ENCODE data around the gene LRRC30. TPM values are rescaled to one million over a fixed set of nuclear protein-coding genes. Genes with fewer than 3 reads are reported as not detected.
"Not testable (repeated sequence)": the region's sequence is repeated elsewhere in the genome, so short reads cannot be mapped to it uniquely, and the experiment has no call there.

The LRRC30 gene
- total RNA-seq, result 0.69 TPM

DNA sequence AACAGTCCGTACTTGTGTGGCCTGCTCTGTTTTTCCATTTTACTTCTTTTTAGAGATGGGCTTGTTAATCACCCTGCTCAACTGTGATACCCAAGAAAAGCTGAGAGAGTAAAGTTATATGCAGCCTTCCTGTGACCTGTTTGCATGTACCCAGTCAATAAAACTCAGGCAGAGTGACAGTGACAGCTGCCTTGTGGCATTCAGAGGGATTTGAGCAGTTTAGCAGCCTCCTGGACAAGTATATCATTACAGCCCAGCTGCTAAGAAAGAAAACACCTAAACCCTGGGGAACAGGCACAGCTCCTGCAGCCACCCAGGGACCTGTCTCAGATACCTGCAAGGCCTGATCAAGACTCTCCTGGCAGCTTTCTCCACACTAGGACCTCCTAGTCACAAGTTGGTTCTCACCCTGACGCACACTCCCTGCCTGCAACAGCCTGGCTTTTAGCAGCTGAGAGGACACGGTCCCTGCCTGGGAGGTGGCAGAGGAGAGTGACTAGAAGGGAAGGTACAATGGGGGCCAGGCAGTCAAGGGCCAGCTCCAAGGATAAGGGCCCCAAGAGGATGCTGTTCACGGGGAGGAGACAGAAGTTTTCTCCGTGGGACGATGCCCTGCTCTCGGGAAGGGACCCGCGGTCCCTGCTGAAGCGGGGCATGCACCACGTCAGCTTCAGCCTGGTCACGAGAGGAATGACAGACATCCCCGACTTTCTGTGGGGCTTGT is at the start of gene LRRC30:
Gene LRRC30 (plus strand): TSS at position 464 of the 724 bp plus-strand sequence. CDS start 50 bp downstream, at position 514.
- no peak for DNase-seq

DNA sequence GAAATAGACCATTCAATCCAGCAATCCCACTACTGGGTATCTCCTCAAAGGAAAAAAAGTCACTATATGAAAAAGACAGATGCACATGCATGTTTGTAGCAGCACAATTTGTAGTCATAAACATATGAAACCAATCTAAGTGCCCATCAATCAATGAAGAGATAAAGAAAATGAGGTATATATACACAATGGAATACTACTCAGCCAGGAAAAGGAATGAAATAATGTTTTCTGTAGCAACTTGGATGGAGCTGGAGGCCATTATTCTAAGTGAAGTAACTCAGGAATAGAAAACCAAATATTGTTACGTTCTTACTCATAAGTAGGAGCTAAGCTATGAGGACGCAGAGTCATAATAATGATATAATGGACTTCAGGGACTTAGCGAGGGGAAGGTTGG is 45.2 kb upstream of the LRRC30 start:
- DNase-seq, result no peak

DNA sequence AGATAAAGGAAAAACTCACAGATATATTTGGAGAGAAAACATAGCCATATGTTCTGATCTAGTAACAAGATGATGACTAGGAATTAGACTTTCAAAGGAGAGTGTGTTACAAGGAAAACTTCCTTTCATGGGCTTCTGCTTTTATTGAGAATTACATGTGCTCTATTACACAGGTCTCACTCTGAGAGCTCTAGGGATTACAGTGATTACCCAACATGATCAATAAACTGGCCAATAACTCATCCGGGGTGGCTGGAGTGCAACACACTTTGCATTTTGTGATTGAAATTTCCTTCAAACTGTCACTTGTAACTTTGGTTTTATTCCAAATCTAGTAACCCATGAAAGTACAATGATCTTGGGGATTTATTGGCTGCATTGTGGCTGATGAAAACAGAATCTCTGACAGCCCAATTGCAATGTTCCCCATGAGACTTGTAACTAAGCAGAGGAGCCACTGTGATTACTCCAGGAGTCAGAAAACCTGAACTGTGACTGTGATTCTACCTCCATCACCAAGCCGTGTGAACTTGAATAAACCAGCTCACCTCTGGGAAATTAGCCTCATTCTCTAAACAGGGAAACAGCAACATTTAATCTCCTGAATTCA is 40.2 kb upstream of the LRRC30 start:
- DNase-seq, result no peak

DNA sequence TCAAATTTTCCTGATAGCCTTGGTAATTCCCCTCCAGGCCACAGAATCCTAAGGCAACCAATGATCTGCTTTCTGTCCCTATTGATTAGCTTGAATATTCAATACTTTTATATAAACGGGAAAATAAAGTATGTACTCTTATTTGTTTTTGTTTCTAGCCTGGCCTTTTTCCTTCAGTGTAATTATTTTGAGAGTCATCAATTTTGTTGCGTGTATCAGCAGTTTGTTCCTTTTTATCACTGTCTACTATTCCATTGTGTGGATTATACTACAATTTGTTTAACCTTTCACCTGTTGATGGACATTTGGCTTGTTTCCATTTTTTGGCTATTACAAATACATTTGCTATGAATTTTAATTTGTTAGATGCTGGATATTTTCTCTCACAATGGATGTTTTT is 39.2 kb upstream of the LRRC30 start:
- DNase-seq, result no peak

DNA sequence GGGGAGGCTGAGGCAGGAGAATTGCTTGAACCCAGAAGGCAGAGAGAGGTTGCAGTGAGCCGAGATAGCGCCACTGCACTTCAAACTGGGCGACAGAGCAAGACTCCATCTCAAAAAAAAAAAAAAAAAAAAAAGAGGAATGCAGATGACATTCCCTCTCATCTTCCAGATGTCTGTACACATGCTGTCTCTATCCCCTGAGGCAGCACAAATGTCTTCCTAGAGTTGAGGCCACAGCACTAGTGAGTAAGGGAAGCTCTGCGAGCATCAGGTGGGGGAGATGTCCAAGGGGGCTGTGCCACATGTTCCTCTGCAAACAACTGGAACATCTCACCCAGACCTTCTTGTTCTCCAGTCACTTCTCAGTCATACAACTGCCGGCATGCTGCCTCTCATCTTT is 35.6 kb upstream of the LRRC30 start:
- DNase-seq, result no peak

DNA sequence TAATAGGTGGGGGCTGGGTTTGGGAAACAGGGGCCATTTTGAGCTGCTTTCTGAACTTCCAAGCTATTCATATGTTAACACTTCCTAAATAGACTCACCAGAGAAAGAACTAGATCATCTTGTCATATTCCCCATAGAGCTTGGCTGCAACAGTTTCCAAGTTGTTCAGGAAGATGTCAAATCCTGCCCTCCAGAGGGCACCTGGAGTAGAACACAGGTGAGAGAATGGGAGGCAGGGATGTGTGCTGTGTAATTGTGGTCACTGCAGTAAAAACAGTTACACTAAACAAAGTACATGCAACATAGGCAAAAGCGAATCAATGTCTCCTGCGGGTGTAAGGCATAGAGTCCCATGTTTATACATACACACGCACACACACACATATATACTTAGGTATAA is 34.5 kb upstream of the LRRC30 start:
- DNase-seq, result no peak

DNA sequence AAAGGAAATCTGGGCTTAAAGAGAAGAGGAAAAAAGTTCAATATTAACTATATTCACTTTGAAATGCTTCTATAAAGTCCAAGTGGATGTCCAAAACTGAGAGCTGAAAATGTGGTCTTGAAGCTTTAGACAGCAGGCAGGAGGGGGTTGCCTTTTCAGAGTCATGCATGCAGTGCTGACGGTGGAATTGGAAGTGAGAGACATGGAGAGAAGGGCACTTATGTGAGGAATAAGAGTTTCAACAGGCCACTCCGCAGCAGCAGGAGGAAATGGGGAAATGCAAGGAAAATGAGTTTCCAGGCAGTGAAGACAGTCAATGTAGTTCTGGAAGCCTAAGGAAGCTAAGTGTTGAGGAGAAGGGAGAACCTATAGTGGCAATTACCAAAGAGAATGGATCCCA is 33.0 kb upstream of the LRRC30 start:
- no peak for DNase-seq

DNA sequence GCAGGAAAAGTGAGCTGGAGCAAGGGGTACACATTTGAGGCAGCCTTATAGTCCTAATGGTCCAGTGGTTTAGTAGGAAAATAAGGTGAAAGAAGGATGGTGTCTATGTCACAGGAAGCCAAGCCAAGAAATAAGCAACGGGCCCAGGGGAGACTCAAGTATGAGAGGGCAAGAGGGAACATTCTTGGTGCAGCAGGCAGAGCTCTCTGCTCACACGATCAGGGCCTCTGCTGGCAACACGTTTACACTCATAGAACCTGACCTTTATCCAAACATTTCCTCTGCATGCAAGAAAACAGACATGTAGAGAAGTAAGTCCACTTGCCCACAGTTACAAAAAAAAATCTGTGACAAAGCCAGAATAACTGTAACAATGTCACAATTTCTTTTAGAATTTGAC is 32.6 kb upstream of the LRRC30 start:
- no peak for DNase-seq

DNA sequence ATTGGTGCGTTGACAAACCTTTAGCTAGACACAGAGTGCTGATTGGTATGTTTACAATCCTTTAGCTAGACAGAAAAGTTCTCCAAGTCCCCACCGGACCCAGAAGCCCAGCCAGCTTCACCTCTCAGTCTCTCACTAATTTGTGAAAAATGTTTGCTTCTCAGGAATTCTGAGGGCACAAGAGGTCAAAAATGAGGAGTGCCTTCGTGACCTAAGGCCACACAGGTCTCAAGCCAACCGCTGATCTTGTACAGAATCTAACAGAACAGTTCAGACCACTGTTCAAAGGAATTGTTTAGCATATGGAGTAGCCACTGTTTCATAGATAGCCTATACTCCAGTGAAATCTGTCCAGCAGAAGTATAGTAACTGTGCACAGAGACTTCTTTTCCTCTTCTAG is 29.8 kb upstream of the LRRC30 start:
- no peak for DNase-seq

DNA sequence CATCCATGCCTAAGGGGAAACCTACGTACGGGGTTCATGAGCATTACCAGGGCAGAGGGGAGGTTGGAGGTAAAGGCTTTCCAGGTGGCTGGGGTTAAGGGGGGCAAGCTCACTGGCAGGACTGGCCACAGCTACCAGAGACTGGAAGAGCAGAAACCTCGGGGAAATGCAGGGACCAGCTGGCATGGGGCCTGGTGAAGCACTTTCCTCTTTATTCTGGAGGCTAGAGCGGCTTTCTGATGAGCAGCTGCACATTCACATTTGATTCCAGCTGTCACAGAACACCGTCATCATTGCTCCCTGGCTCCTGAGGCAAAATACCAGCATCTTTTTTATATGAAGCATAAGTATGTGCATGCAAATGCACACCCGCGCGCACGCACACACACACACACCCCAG is 28.7 kb upstream of the LRRC30 start:
- no peak for DNase-seq

DNA sequence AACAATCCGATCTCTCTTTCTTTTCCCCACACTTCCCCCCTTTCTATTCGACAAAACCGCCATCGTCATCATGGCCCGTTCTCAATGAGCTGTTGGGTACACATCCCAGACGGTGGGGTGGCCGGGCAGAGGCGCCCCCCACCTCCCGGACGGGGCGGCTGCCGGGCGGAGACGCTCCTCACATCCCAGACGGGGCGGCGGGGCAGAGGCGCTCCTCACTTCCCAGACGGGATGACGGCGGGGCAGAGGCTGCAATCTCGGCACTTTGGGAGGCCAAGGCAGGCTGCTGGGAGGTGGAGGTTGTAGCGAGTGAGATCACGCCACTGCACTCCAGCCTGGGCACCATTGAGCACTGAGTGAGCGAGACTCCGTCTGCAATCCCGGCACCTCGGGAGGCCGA is 27.3 kb upstream of the LRRC30 start:
- not testable (repeated sequence) for DNase-seq

DNA sequence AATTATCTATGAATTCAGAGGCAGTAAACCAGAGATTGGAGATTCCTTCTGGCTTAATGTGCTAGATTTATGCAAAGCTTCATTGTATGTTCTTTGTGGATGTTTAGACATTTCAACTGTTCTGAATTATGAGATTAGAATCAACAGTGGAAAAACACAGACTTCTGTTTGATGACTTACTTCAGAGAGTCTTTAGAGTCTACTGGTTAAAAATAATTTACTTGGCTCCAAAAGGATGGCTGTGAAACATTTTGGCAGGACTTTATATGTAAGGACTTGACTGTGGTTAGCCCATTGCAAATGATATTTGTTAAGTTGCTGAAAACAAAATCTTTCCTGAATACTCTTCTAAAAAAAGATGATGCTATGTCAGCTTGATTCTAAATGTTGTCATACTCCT is 25.5 kb upstream of the LRRC30 start:
- DNase-seq, result peak; percentile 36

DNA sequence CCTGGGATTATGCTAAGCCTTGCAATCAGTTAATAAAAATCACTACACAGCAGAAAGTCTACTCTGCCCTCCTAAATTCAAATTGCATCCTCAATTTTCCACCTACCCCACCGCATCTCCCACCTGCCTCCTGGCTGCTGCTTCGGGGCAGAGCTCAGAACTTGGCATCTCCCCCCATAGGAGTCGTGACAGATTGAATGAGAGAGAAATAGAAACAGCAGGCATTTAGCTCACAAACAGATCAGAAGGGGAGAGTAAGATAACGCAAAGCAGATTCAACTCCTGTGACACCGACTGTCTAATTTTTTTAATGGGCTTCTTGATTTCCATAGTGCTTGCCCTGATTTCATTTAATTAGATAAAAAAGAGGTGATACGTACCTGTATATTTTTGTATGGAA is 24.7 kb upstream of the LRRC30 start:
- no peak for DNase-seq

DNA sequence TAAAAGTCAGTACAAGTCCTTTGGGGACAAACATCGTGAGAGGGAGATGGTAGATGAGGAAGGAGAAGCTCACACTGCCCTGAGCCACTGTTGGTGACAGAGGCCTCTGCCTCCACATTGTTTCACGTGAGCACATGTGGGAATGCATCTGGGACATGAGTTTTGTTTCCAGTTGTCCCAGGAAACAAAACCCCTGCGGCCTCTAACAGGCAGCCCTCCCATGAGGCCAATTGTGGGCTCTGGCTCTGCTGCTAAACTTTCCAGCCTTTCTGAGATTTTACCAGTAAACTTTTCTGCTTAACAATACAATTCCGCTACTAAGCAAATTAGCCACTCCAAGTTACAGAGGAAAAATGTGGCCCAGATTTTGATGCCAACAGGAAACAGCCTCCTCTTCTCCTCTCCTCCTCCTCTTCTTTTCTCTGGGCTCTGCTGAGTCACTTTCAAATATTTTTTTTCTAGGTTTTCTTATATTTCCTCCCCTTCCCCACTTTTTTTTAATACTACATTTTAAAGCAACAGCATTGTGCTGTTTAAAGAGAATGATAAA is 23.4 kb upstream of the LRRC30 start:
- DNase-seq, result no peak

DNA sequence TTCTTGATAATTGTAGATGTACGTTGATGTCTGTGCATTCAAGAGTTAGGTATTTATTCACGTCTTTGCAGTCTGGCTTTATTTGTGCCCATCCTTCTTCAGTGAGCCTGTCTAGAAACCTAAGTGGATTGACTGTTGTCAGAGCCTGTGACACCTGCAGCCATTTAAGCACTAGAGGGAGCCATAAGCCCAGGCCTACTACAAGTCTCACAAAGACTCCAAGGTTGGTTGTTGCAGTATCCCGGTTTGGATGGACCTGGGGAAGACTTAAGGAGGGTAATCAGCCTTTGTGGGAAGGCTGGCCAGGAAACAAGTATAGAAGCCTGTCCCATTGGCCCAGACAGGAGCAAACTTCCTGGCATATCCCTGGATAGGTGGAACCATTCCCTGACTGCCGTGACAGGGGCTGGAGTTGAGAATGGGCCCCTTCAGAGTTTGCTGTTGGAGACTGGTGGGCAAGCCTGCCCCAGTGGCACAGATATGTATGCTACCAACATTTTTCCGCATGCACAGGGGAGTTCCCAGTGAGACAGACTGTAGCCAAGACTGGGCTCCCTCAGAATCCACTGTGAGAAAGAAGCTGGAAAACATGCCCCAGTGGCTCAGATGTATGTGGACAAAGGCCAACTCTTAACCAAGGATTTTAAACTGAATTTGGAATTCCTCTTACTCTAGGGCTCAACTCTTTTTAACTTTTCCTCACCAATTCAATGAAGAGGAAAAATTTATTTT is 9.3 kb upstream of the LRRC30 start:
- DNase-seq, result peak; percentile 34

DNA sequence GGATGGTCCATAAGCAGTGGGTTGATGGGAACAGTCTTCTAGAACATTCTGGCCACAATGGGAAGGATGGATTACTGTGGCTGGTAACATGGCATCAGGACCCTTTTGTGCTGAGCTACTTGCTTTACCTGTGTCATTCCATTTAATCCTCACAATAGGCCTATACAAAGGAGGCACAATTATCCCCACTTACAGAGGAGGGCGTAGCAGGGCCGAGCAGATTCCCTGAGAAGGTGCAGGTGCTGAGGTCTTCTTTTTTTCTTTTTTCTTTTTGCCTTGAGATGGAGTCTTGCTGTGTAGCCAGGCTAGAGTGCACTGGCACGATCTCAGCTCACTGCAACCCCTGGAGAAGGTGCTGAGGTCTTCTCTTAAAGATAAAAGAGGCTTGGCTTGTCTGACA is 6.7 kb upstream of the LRRC30 start:
- no peak for DNase-seq

DNA sequence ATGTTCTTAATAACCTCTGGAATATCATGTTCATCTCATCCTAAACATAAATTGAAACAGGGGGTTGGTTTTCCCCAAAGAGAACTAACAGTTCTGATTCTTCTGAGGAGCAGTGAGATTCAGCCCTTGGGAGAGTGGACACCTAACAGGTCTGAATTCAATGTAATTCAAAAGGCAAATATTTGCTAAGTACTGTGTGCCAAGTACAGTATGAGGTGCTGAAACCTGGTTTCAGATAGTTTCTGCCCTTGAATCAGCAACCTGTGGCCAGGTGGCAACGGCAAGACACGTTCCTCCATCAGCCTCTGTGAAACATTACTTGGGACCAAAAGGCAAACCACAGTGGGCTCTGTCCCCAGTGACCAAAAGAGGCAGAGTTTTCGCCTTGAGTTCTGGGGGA is 1.3 kb downstream of the LRRC30 start:
- DNase-seq, result no peak

DNA sequence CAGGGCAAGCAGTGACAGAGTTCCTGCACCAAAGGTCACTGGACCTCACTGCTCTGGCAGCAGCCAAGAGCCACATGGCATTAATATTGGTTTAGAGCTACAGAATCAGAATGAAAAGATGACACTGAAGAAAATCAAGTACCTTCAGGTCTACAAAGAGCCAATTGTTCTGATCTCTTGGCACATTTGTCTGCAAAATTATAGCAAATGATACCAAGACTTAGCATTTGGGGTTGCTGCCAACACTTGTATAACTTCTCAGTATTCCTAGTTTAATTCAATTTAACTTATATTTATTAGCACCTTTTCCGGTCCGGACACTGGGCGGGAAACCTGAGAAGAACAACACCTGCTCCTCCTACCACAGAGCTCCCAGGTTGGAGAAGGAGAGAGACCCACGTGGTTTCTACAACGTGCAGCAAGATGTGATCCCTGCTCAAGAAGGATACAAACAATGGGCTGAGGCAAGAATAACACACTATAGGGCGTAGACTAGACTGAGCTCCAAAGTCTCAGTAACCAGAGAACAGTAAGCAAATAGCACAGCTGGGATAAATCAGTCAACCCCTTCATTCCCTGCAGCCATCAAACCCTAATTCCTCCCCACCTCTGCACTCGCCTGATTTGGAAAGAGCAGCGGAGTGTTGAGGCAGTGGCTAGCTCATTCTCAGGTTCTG is 2.4 kb downstream of the LRRC30 start:
- no peak for DNase-seq

DNA sequence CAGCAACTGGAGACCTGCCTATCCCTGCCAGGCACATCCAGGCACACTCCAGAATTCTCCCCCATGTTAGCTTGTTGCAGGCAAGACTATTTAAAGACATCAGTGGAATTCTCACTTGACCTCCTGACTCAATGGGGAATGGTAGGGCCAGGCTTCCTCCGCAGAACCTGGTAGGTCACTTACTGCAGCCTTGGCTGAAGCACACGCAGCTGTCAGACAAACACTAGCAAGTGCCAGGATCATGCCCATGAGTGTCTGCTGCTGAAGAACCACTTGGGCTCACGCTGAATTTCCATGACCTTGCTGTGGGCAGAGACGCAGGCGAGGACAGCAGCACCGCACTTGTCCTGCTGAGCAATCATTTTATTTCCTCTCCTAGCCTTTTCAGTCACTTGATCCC is 3.2 kb downstream of the LRRC30 start:
- DNase-seq, result no peak

DNA sequence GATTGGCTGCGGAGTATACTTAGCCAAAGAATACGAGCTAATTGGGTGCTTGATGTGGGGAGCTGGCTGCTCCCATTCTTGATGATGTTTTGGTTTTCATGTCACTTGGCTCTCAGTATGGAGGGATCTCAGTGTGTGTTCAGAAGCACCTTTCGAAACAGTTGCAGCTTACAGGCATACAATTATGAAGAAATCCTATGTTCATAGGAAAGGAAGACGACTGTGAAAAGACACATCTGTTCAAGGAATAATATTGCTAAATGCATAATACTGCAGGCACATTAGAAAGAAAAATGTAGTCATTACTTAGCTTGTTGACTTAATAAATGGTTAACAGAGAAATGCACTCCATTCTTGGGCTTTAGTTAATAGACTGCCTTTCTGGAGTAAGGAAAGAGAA is 4.1 kb downstream of the LRRC30 start:
- no peak for DNase-seq

DNA sequence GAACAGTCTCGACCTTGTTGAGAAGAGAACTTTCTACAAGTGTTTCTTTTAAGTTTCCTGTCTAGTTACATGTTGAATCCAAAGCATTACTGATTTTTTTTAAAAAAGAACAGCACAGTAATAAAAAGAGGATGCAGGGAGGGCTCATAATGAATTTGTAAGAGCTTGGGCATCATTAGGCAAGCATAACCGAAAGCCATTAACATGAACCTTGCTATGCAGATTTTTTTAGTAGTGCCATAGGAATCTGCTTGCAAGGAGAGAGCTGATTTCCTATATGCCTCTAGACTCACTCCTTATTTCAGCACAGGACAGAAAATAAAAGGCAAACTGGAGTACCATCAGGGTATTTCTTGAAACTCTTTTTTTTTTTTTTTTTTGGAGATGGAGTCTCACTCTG is 5.2 kb downstream of the LRRC30 start:
- no peak for DNase-seq

DNA sequence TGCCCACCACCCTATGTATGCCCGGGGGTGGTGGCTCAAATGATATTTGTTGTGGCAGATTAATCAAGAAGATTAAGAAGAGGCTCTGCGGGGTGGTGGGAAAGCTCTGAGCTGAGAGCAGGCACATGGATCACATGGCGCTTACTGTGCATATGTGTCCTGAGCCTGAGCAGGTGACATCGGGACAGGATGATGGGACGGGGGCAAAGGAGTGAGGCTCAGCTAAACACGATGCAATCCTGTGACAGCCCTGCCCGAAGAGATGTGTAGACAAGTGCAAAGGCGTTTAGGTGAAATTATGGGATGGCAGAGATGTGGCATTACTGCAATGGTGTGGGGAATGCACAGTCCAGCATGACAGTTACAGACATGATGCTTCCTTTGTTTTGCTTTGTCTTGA is 6.0 kb downstream of the LRRC30 start:
- no peak for DNase-seq
